ENCODE data around the gene BCAR3.

Gene BCAR3

GRCh38 chr1:93640656-93641440 is 40.8 kb downstream of the BCAR3 start:
- peak in 2 of 58 donors; percentile 19 to 30 for DNase-seq

GRCh38 chr1:93638981-93639380 is 42.7 kb downstream of the BCAR3 start:
- DNase-seq, result peak in 2 of 58 donors; percentile 23 to 29

GRCh38 chr1:93638307-93638847 is 43.3 kb downstream of the BCAR3 start:
- no peak for DNase-seq

GRCh38 chr1:93636712-93637111 is 44.9 kb downstream of the BCAR3 start:
- DNase-seq, result no peak

- peak in 46 of 58 donors; percentile 17 to 87 (median 61) for DNase-seq
Observed at GRCh38 chr1:93635614-93636543, 45.8 kb downstream of the BCAR3 start.

GRCh38 chr1:93633313-93633712 is 48.3 kb downstream of the BCAR3 start:
- no peak for DNase-seq

GRCh38 chr1:93631626-93632365 is 49.8 kb downstream of the BCAR3 start:
- DNase-seq, result no peak

GRCh38 chr1:93630168-93630567 is 51.5 kb downstream of the BCAR3 start:
- DNase-seq, result no peak

GRCh38 chr1:93629101-93630059 is 52.3 kb downstream of the BCAR3 start:
- DNase-seq, result peak in 8 of 58 donors; percentile 9 to 67 (median 20)

- no peak for DNase-seq
Observed at GRCh38 chr1:93628681-93629080, 53.0 kb downstream of the BCAR3 start.

- no peak for DNase-seq
Observed at GRCh38 chr1:93625582-93626327, 55.9 kb downstream of the BCAR3 start.

GRCh38 chr1:93623875-93624274 is 57.8 kb downstream of the BCAR3 start:
- no peak for DNase-seq

GRCh38 chr1:93623436-93623835 is 58.2 kb downstream of the BCAR3 start:
- no peak for DNase-seq

GRCh38 chr1:93621246-93621645 is 60.4 kb downstream of the BCAR3 start:
- DNase-seq, result no peak

- no peak for DNase-seq
Observed at GRCh38 chr1:93620841-93621210, 60.8 kb downstream of the BCAR3 start.

GRCh38 chr1:93620172-93620840 is 61.3 kb downstream of the BCAR3 start:
- no peak for DNase-seq

GRCh38 chr1:93619507-93620171 is 62.0 kb downstream of the BCAR3 start:
- no peak for DNase-seq
